B cell (primary cell): ENCODE measurements around the gene OTOGL. TPM values are rescaled to one million over a fixed set of nuclear protein-coding genes. Genes with fewer than 3 reads are reported as not detected.

Experiments
- ATAC-seq: fragments of 200-7000 bp; cut with Tn5 transposase; one replicate; pipeline ENCODE4 v1.10.0; 2021; ENCODE audit warnings: low read depth, mild to moderate bottlenecking, moderate number of reproducible peaks, moderate library complexity
- CTCF ChIA-PET: fragments of 350-600 bp; sonication (Branson Sonifier 250); formaldehyde crosslinking; loops from one replicate; lab custom pipeline; 2021; ENCODE audit warnings: antibody characterized with exemption, inconsistent platforms; lab: Charles Lee
- POLR2A ChIA-PET: fragments of 350-600 bp; sonication (Branson Sonifier 250); formaldehyde crosslinking; loops from one replicate; lab custom pipeline; 2021; ENCODE audit warnings: antibody characterized with exemption; lab: Charles Lee
- DNase-seq: peaks from one replicate; pipeline ENCODE4 v3.0.0; 2013
- H2AFZ ChIP-seq: 2 replicates; pipeline ENCODE4 v1.6.1; 2012; ENCODE audit warnings: mild to moderate bottlenecking, low read depth, low read length; ENCODE audit not compliant: insufficient read depth, poor library complexity, severe bottlenecking
- H3K27ac ChIP-seq, 2 donors: 1 replicate in 1 of 2; 2 replicates in 1 of 2; pipeline ENCODE4 v1.5.1; 2012 to 2013; ENCODE audit warnings: low read length in 2 of 2, mild to moderate bottlenecking in 2 of 2, moderate library complexity in 1 of 2
- H3K27me3 ChIP-seq, 4 experiments: fragments of 200-600 bp in 1 of 4; sonication (generic) in 1 of 4; replicated peaks in 1 of 4; 1 replicate in 2 of 4; 2 replicates in 2 of 4; pipeline versions ENCODE4 v1.6.1 to v1.7.0; 2013 to 2016; ENCODE audit warnings: low read length in 3 of 4, mild to moderate bottlenecking in 2 of 4, mixed read lengths in 1 of 4, moderate library complexity in 1 of 4; ENCODE audit not compliant: insufficient read depth in 4 of 4, control insufficient read depth in 3 of 4; ENCODE audit errors: control extremely low read depth in 1 of 4
- H3K36me3 ChIP-seq, 2 experiments: replicated peaks in 1 of 2; 1 replicate in 1 of 2; 2 replicates in 1 of 2; pipeline versions ENCODE4 v1.6.1 to v1.7.1; 2013; ENCODE audit warnings: low read length in 1 of 2; ENCODE audit not compliant: insufficient read depth in 2 of 2, control insufficient read depth in 1 of 2; ENCODE audit errors: control extremely low read depth in 1 of 2, extremely low read depth in 1 of 2
- H3K4me1 ChIP-seq, 2 donors: fragments of 200-600 bp in 1 of 2; sonication (generic) in 1 of 2; 1 replicate in 1 of 2; 2 replicates in 1 of 2; pipeline versions ENCODE4 v1.5.1 to v1.6.1; 2013 to 2017; ENCODE audit warnings: low read length in 2 of 2; ENCODE audit not compliant: control insufficient read depth in 2 of 2, insufficient read depth in 2 of 2
- H3K4me2 ChIP-seq: replicated peaks from 2 replicates; pipeline ENCODE3; 2012; ENCODE audit warnings: mild to moderate bottlenecking, low read depth, low read length; ENCODE audit not compliant: poor library complexity, severe bottlenecking
- H3K4me3 ChIP-seq, 5 experiments: fragments of 200-600 bp in 1 of 5; sonication (generic) in 1 of 5; 1 replicate in 3 of 5; 2 replicates in 2 of 5; pipeline versions ENCODE4 v1.5.1 to v1.7.0; 2011 to 2016; ENCODE audit warnings: low read length in 4 of 5, mild to moderate bottlenecking in 4 of 5, low read depth in 2 of 5, control low read depth in 1 of 5, moderate library complexity in 1 of 5; ENCODE audit not compliant: insufficient read depth in 1 of 5; ENCODE audit errors: control extremely low read depth in 1 of 5, extremely low read depth in 1 of 5
- H3K79me2 ChIP-seq: fragments of 200-600 bp; sonication (generic); one replicate; pipeline ENCODE4 v1.6.0; 2016; ENCODE audit warnings: low read length; ENCODE audit not compliant: control insufficient read depth, insufficient read depth
- H3K9ac ChIP-seq: fragments of 200-600 bp; sonication (generic); 2 replicates; pipeline ENCODE4 v1.6.1; 2017; ENCODE audit warnings: mild to moderate bottlenecking, low read length, moderate library complexity
- H3K9me3 ChIP-seq, 3 donors: one replicate each; pipeline versions ENCODE4 v1.6.1 to v1.7.1; 2013; ENCODE audit warnings: low read length in 2 of 3; ENCODE audit not compliant: control insufficient read depth in 2 of 3, insufficient read depth in 1 of 3; ENCODE audit errors: control extremely low read depth in 1 of 3
- H4K20me1 ChIP-seq: 2 replicates; pipeline ENCODE4 v1.6.0; 2012; ENCODE audit warnings: mild to moderate bottlenecking, low read length; ENCODE audit not compliant: insufficient read depth, control insufficient read depth, poor library complexity, severe bottlenecking
- H3K27ac Mint-ChIP-seq: one replicate; pipeline ENCODE4 v1.8.0; 2021; ENCODE audit warnings: mixed read lengths
- H3K27me3 Mint-ChIP-seq: one replicate; pipeline ENCODE4 v1.8.0; 2021; ENCODE audit warnings: mixed read lengths
- H3K4me1 Mint-ChIP-seq: one replicate; pipeline ENCODE4 v1.8.0; 2021; ENCODE audit warnings: mixed read lengths
- H3K4me3 Mint-ChIP-seq: one replicate; pipeline ENCODE4 v1.8.0; 2021; ENCODE audit warnings: mixed read lengths
- H3K9me3 Mint-ChIP-seq: one replicate; pipeline ENCODE4 v1.8.0; 2022; ENCODE audit warnings: mixed read lengths; ENCODE audit not compliant: insufficient read depth
- EZH2 ChIP-seq: IDR thresholded peaks from 2 replicates; pipeline ENCODE4 v1.6.1; 2012; ENCODE audit warnings: borderline replicate concordance, low read depth, mild to moderate bottlenecking, moderate library complexity, low read length; ENCODE audit not compliant: insufficient read depth, poor library complexity, severe bottlenecking
- WGBS: methylation state at CpG from one replicate; pipeline ENCODE4 v1.1.5; 2013; ENCODE audit warnings: missing lambda C conversion rate; ENCODE audit not compliant: insufficient coverage; 5-methylcytosine and 5-hydroxymethylcytosine counted together
- intact Hi-C: fragments of 100-400 bp; cut with micrococcal nuclease; formaldehyde crosslinking; loops from one replicate; pipeline ENCODE4 v1.10.0; 2022
- polyA plus RNA-seq: library from polyadenylated mRNA; depleted of rRNA; stranded (reverse); fragments of >200 nt; gene quantifications from 2 replicates; pipeline ENCODE4 v1.2.3, GENCODE V29; 2012
- total RNA-seq, 2 donors: library from RNA; stranded (reverse); fragments of 120-200 nt in 1 of 2; gene quantifications; 1 replicate in 1 of 2; 2 replicates in 1 of 2; pipeline versions ENCODE4 v1.2.3 to v1.2.4, GENCODE V29; 2013 to 2022
- TF ChIP-seq, protein P1 (sequence below): fragments of 200-600 bp; IDR thresholded peaks from one replicate; pipeline ENCODE4 v1.8.0; 2022; ENCODE audit warnings: antibody characterized with exemption, mild to moderate bottlenecking

The OTOGL gene
- total and polyA plus RNA-seq, 2 donors (not counting 1 experiment from before 2014, with no cell fraction given), result not detected

GRCh38 chr12:80277732-80278131 is 178.4 kb downstream of the OTOGL start:
- intact Hi-C loops, result no loop called here
- no peak overlapping the region for H3K27ac Mint-ChIP-seq
- H3K27me3 Mint-ChIP-seq, result no peaks in the 10 kb centered on the region
- CTCF ChIA-PET, result no interaction called here
- Histone ChIP-seq H4K20me1 (no peaks in the 10 kb centered on the region), H3K79me2 (no peaks in the 10 kb centered on the region), H3K4me2 (no peak overlapping the region), H3K36me3 (no peaks in the 10 kb centered on the region), H3K27ac (no peak overlapping the region), H2AFZ (no peak overlapping the region), H3K9ac (no peak overlapping the region), H3K9me3 (no peaks in the 10 kb centered on the region), H3K4me1 (no peaks in the 10 kb centered on the region), H3K4me3 (no peak overlapping the region), H3K27me3 (no peaks in the 10 kb centered on the region)
- no CpG with 5 or more reads among the region's 4 CpGs for WGBS
- TF ChIP-seq, protein P1, sequence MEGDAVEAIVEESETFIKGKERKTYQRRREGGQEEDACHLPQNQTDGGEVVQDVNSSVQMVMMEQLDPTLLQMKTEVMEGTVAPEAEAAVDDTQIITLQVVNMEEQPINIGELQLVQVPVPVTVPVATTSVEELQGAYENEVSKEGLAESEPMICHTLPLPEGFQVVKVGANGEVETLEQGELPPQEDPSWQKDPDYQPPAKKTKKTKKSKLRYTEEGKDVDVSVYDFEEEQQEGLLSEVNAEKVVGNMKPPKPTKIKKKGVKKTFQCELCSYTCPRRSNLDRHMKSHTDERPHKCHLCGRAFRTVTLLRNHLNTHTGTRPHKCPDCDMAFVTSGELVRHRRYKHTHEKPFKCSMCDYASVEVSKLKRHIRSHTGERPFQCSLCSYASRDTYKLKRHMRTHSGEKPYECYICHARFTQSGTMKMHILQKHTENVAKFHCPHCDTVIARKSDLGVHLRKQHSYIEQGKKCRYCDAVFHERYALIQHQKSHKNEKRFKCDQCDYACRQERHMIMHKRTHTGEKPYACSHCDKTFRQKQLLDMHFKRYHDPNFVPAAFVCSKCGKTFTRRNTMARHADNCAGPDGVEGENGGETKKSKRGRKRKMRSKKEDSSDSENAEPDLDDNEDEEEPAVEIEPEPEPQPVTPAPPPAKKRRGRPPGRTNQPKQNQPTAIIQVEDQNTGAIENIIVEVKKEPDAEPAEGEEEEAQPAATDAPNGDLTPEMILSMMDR, result no peak
- no peak for TF ChIP-seq EZH2
- H3K9me3 Mint-ChIP-seq, result no peaks in the 10 kb centered on the region
- DNase-seq (no peak), ATAC-seq (no peak)
- POLR2A ChIA-PET, result no interaction called here
- no peak overlapping the region for H3K4me3 Mint-ChIP-seq
- H3K4me1 Mint-ChIP-seq, result no peaks in the 10 kb centered on the region

DNA sequence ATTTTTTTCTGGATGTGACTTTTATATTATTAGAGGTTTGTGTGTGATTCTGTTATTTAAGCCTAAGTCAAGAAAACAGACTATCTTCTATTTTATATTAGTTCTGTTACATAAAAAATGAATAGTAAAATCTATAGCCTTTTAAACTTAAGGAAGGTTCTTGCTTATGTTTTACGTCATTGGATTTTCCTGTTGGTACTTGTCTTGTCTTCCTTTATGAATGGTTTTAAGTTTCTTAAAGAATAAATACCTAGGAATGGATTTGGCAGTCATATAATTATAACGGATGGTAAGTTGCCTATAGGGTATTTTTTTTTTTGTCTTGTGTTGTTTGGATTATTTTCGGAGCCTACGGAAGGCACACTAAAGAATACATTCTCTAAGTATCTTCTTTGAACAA is 182.9 kb downstream of the OTOGL start:
- H3K4me2 ChIP-seq, result no peak overlapping the region
- no peaks in the 10 kb centered on the region for H3K36me3 ChIP-seq
- no peak for TF ChIP-seq EZH2
- TF ChIP-seq, protein P1, result no peak
- WGBS, result no CpG with 5 or more reads among the region's 4 CpGs
- no peak overlapping the region for H2AFZ ChIP-seq
- no peak overlapping the region for H3K9ac ChIP-seq
- H3K4me3 ChIP-seq, result no peak overlapping the region
- ATAC-seq (no peak), DNase-seq (no peak)
- no peaks in the 10 kb centered on the region for H3K4me1 Mint-ChIP-seq
- intact Hi-C loops, result no loop called here
- H3K79me2 ChIP-seq, result no peaks in the 10 kb centered on the region
- H3K4me1 ChIP-seq, result no peaks in the 10 kb centered on the region
- H4K20me1 ChIP-seq, result no peaks in the 10 kb centered on the region
- peaks cover 2% of the 10 kb centered on the region for H3K9me3 Mint-ChIP-seq
- no peaks in the 10 kb centered on the region for H3K9me3 ChIP-seq
- no peak overlapping the region for H3K27ac Mint-ChIP-seq
- peaks cover 5% of the 10 kb centered on the region for H3K27me3 Mint-ChIP-seq
- H3K4me3 Mint-ChIP-seq, result no peak overlapping the region
- ChIA-PET CTCF (no interaction called here), POLR2A (no interaction called here)
- no peaks in the 10 kb centered on the region for H3K27me3 ChIP-seq
- H3K27ac ChIP-seq, result no peak overlapping the region
